Lung (tissue), 12 donors: Measurements from ENCODE around the gene SUPT6H. TPM values are rescaled to one million over a fixed set of nuclear protein-coding genes. Genes with fewer than 3 reads are reported as not detected.
A peak's percentile ranks its signal among the peaks of the same experiment; 100 is the strongest.

Experiments
- ATAC-seq: fragments of 200-7000 bp; cut with Tn5 transposase; one replicate; pipeline ENCODE4 v1.9.1; 2020; ENCODE audit warnings: moderate number of reproducible peaks; ENCODE audit not compliant: insufficient read depth, low FRiP score
- DNase-seq, 3 donors: peaks; one replicate each; pipeline ENCODE4 v3.0.0-alpha.2; 2013 to 2017
- H3K27ac ChIP-seq, 2 donors: one replicate each; pipeline ENCODE4 v1.5.1; 2013; ENCODE audit warnings: mild to moderate bottlenecking in 2 of 2, moderate library complexity in 2 of 2, control low read depth in 1 of 2, inconsistent platforms in 1 of 2, low read depth in 1 of 2, low read length in 1 of 2
- H3K27me3 ChIP-seq, 3 donors: one replicate each; pipeline ENCODE4 v1.5.1; 2013; ENCODE audit warnings: low read length in 2 of 3; ENCODE audit not compliant: control insufficient read depth in 3 of 3, insufficient read depth in 3 of 3
- H3K36me3 ChIP-seq, 4 donors: one replicate each; pipeline ENCODE4 v1.5.1; 2013; ENCODE audit warnings: low read length in 4 of 4, mild to moderate bottlenecking in 1 of 4, moderate library complexity in 1 of 4; ENCODE audit not compliant: control insufficient read depth in 4 of 4, insufficient read depth in 4 of 4
- H3K4me1 ChIP-seq, 5 donors: one replicate each; pipeline ENCODE4 v1.5.1; 2013; ENCODE audit warnings: low read length in 5 of 5, mild to moderate bottlenecking in 2 of 5, moderate library complexity in 1 of 5; ENCODE audit not compliant: control insufficient read depth in 5 of 5, insufficient read depth in 5 of 5
- H3K4me3 ChIP-seq: one replicate; pipeline ENCODE4 v1.5.1; 2013; ENCODE audit warnings: mild to moderate bottlenecking, control low read depth, moderate library complexity
- H3K9ac ChIP-seq, 2 donors: one replicate each; pipeline ENCODE4 v1.5.1; 2013; ENCODE audit warnings: low read length in 2 of 2, control low read depth in 1 of 2; ENCODE audit not compliant: insufficient read depth in 1 of 2
- H3K9me3 ChIP-seq, 4 donors: one replicate each; pipeline ENCODE4 v1.5.1; 2013; ENCODE audit warnings: low read length in 3 of 4, mild to moderate bottlenecking in 1 of 4, moderate library complexity in 1 of 4; ENCODE audit not compliant: control insufficient read depth in 4 of 4, insufficient read depth in 3 of 4
- CTCF ChIP-seq: IDR thresholded peaks from 2 replicates; pipeline ENCODE4 v1.5.1; 2012; ENCODE audit warnings: mild to moderate bottlenecking; ENCODE audit errors: control extremely low read depth, extremely low read depth
- WGBS, 2 donors: extraction: QIAGEN DNeasy Blood & Tissue Kit; methylation state at CpG; one replicate each; pipeline ENCODE4 v1.1.7; 2013; 5-methylcytosine and 5-hydroxymethylcytosine counted together
- polyA plus RNA-seq, 2 donors: library from polyadenylated mRNA; stranded (reverse); fragments of 200-250 nt; gene quantifications; one replicate each; pipeline ENCODE4 v1.2.1, GENCODE V29; 2013
- total RNA-seq, 2 donors: library from RNA; depleted of rRNA in 1 of 2; stranded (reverse); fragments of >200 nt in 1 of 2; gene quantifications; one replicate each; pipeline ENCODE4 v1.2.1, GENCODE V29; 2014 to 2021
- donor health status: control.
- donor health status: control.
- donor health status: Bipolar disorder and iron deficiency.
- donor health status: healthy.
- donor health status: DM: yes; HTN: yes; CAD: no.

The SUPT6H gene
- total and polyA plus RNA-seq, 4 donors, result 27.5 to 96.4 (median 48.6) TPM

DNA sequence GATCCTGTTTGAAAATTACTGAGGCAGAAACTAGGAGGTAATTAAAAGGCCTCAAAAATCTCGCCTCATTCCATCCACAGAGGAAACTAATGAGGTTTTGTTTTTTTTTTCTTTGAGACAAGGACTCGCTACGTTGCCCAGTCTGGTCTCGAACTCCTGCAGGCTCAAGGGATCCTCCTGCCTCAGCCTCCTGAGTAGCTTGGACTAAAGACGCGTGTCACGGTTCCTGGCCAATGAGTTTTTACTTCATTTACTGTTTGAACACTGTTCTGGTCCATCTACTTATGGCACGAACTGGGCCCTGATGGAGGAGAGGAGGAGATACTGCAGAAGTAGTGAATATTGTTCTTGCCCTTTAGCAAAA, 16.4 kb upstream of the SUPT6H start:
- ATAC-seq, result no peak
- Histone ChIP-seq H3K9me3 (no peaks in the 10 kb centered on the region), H3K27ac (peak overlapping the region; percentile 93 to 94), H3K9ac (peak overlapping the region in 1 of 2 donors; percentile 61), H3K36me3 (peaks cover 13 to 31% (median 24%) of the 10 kb centered on the region in 4 donors), H3K4me1 (peaks cover 4 to 21% (median 8%) of the 10 kb centered on the region in 5 donors), H3K27me3 (no peaks in the 10 kb centered on the region), H3K4me3 (peak overlapping the region; percentile 54)
- DNase-seq, result no peak
- no peak for TF ChIP-seq CTCF
- 25 to 32% methylated on average over 8 of the region's 8 CpGs for WGBS, 2 donors

DNA sequence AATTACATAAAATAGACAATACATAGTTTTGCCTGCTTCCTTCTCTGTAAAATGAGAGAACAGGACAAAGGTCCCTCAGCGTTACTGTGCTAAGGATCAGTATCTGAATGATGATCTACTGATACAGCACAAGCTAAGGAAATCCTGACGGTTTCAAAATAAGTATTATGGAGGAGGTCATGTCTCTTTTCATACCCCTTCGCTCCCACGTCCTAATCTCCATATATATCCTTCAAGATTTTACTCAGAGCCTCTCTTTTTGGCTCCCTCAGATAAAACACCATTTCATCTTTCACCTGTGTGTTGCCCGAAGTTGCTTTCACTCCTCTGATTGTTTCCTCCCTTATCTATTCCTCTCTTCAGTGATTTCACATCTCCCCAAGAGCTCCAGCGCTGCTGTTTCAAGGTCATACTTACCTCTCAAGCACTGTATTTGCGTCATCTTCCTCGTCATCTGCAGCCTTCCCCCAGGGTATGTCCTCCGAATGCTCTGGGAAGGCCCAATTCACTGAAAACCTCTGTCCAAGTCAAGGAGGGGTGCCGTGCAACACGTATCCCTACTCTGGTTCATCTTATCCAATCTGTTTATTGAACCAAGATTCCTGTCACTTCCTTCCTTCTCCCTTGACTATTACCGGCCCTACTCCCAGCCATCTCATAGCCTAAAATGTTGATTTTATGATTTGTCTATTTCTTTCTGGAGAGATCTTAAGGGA, 15.8 kb upstream of the SUPT6H start:
- DNase-seq, result peak in 1 of 3 donors; percentile 7
- H3K4me1 ChIP-seq, result peaks cover 4 to 21% (median 8%) of the 10 kb centered on the region in 5 donors
- H3K9me3 ChIP-seq, result no peaks in the 10 kb centered on the region
- H3K27ac ChIP-seq, result peak overlapping the region; percentile 74 to 84
- H3K9ac ChIP-seq, result peak overlapping the region in 1 of 2 donors; percentile 54
- WGBS, 2 donors, result 47 to 53% methylated on average over 12 of the region's 12 CpGs
- H3K36me3 ChIP-seq, result peaks cover 19 to 29% (median 21%) of the 10 kb centered on the region in 4 donors
- H3K4me3 ChIP-seq, result no peak overlapping the region
- TF ChIP-seq CTCF, result no peak
- H3K27me3 ChIP-seq, result no peaks in the 10 kb centered on the region
- ATAC-seq, result no peak

DNA sequence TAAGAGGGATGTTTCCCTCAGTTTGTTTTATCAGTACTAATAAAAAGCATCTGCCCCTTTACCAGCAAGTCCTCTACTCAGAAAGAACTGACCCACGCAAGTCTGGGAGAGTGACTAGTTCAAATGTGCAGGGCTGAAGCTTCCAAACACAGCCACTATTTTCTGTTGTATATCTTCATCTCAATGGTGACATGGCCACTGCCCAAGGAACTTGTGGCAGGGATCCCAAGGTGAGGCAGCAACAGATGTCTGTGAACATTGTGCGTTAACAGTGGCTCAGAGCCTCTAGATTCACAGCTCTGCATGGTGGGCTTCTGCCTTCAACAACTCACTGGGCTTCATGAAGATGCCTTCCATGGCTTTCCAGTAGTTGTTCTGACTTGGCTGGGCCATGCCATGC, 13.3 kb upstream of the SUPT6H start:
- Histone ChIP-seq H3K27me3 (no peaks in the 10 kb centered on the region), H3K36me3 (peaks cover 5 to 25% (median 9%) of the 10 kb centered on the region in 4 donors), H3K4me1 (peaks cover 4 to 15% (median 6%) of the 10 kb centered on the region in 5 donors), H3K9me3 (no peaks in the 10 kb centered on the region), H3K4me3 (no peak overlapping the region), H3K27ac (no peak overlapping the region), H3K9ac (no peak overlapping the region)
- ATAC-seq (no peak), DNase-seq (no peak)
- 94% methylated on average over 2 of the region's 2 CpGs for WGBS, 2 donors
- TF ChIP-seq CTCF, result no peak

- H3K4me3 ChIP-seq, result no peak overlapping the region
- no peak overlapping the region for H3K27ac ChIP-seq
- DNase-seq (no peak), ATAC-seq (no peak)
- H3K36me3 ChIP-seq, result peaks cover 0 to 36% (median 16%) of the 10 kb centered on the region in 4 donors
- H3K4me1 ChIP-seq, result peaks cover 0 to 2% (median 0%) of the 10 kb centered on the region in 5 donors
- H3K9ac ChIP-seq, result no peak overlapping the region
- no peaks in the 10 kb centered on the region for H3K9me3 ChIP-seq
- WGBS, 2 donors, result 93 to 99% methylated on average over 5 of the region's 5 CpGs
- no peak for TF ChIP-seq CTCF
- no peaks in the 10 kb centered on the region for H3K27me3 ChIP-seq
Observed at GRCh38 chr17:28655160-28655559, 6.8 kb upstream of the SUPT6H start.
